NCI-H345 treated with DMSO at 0.1 percent for 48 hours (cell line): Measurements from ENCODE around the gene ACTR2.
A peak's percentile ranks its signal among the peaks of the same experiment; 100 is the strongest.
"Not testable (repeated sequence)": the region's sequence is repeated elsewhere in the genome, so short reads cannot be mapped to it uniquely, and the experiment has no call there.

Source experiments
- DNase-seq: peaks from one replicate; lab custom pipeline; 2025; ENCODE audit not compliant: unreplicated experiment; lab: John Stamatoyannopoulos, UW

Gene ACTR2

GRCh38 chr2:65227456-65228262 is at the start of gene ACTR2:
ACTR2 (plus strand) TSS chr2:65227831; CDS start chr2:65227910, 79 bp downstream.
- DNase-seq, result peak; percentile 80

- DNase-seq, result no peak
These were observed 45.1 kb upstream of the ACTR2 start for GRCh38 chr2:65182570-65182969.

GRCh38 chr2:65183406-65183805 is 44.2 kb upstream of the ACTR2 start:
- not testable (repeated sequence) for DNase-seq

- no peak for DNase-seq
These were observed 42.6 kb upstream of the ACTR2 start for GRCh38 chr2:65185012-65185411.

GRCh38 chr2:65186093-65186868 is 41.4 kb upstream of the ACTR2 start:
- DNase-seq, result no peak

- DNase-seq, result no peak
These were observed 40.5 kb upstream of the ACTR2 start for GRCh38 chr2:65186872-65187851.

- DNase-seq, result no peak
These were observed 34.2 kb upstream of the ACTR2 start for GRCh38 chr2:65193446-65193845.

DNA sequence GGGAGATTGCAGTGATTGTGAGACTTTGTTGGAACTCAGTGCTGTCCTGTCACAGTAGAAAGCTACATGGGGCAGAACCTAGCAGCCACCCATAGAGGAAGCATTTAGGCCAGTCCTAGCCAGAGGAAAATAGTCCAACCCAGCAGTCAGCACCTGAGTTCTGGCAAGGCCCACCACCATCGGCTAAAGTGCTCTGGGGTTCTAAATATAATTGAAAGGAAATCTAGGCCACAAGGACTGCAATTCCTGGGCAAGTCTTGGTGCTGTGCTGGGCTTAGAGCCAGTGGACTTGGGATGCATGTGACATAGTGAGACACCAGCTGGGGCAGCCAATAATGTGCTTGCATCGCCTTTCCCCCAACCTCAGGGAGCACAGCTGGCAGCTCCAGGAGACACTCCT is 28.9 kb upstream of the ACTR2 start:
- DNase-seq, result no peak

GRCh38 chr2:65199166-65199565 is 28.5 kb upstream of the ACTR2 start:
- no peak for DNase-seq

DNA sequence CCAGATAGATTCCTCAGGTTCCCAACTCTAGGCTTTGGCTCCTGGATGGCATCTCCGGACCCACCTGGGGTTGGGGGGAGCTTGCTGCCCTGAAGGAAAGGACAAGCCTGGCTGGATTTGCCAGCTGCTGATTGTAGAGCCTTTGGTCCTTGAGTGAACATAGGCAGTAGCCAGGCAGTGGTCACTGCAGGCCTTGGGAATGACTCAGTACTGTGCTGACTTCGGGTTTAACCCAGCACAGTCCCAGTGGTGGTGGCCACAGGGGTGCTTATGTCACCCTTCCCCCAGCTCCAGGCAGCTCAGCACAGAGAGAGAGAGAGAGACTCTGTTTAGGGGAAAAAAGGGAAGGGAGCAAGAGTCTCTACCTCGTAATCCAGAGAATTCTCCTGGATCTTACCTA is 27.7 kb upstream of the ACTR2 start:
- no peak for DNase-seq

DNA sequence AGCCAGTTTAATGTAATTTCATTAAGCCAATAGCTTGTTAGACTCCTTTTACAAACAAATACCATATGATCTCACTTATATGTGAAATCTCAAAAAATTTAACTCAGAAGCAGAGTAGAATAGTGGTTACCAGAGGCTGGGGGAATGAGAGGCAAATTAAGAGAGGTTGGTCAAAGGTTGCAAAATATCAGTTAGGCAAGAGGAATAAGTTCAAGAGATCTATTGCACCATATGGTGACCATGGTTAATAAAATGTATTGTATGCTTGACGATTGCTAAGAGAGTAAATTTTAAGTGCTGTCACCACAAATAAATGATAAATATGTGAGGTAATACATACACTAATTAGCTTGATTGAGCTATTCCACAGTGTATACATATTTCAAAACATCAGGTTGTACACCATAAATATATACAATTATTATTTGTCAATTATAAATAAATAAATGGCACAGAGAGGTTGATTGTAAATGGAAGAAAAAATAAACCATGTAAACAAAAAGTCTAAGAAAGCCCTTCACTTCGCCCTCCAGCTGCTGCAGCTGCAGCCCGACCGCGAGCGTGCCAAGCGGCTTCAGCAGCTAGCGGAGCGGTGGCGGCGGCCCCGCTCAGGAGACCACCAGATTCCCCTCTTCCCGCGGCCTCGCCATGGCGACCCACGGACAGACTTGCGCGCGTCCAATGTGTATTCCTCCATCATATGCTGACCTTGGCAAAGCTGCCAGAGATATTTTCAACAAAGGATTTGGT is 23.0 kb upstream of the ACTR2 start:
- DNase-seq, result no peak

- DNase-seq, result no peak
These were observed 15.5 kb upstream of the ACTR2 start for GRCh38 chr2:65212115-65212514.

- DNase-seq, result no peak
These were observed 15.0 kb upstream of the ACTR2 start for GRCh38 chr2:65212619-65213018.

DNA sequence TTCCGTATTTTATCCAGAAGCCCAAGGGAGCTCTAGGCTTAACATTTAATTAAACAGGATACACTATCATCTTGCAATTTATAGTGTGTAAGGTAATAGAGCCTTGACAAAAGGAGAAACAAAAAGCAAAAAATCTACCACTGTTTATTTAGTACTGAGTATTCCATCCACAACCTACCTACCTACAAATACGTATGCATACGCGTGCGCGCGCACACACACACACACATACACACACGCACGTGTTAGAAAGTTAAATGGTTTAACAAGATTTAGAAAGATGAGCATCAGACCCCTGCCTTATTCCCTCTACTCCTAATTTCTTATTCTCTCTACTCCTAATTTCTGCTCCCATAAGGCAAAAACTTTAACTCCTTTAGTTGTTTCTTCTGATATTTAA is 14.6 kb upstream of the ACTR2 start:
- no peak for DNase-seq

DNA sequence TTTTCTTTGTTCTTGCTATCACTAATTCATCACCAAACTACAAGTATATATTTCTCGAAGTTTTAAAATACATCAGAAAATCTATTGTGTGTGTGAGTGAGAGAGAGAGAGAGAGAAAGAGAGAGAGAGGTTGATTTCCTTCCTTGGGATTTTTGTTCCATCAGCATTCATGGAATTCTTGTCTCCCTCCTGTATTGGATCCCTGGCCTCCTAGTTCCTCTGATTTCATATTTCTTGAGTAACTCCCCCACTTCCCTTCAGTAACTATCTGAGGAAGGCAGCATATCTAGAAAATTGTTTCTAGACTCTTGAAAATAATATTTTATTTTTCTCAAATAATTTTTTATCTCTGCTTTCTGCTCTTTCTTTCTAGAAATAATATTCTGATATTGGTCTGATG is 13.3 kb upstream of the ACTR2 start:
- DNase-seq, result no peak

GRCh38 chr2:65214843-65215242 is 12.8 kb upstream of the ACTR2 start:
- no peak for DNase-seq

DNA sequence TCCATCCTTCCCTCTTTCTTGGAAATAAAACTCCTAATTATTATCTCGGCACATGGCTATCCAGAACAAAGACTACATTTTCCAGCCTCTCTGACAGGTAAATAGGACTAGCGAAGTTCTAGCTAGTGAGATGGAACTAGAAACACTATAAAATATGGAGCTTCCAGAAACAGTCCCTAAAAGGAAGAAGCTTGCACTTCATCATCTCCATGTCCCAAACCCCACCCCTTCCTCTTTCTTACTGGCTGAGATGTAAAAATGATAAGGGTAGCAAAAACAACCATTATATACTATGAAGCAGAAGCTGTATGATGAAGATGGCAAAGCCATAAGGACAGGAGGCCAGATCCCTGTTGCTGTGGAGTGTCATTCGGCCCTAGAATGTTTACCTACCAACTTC is 11.7 kb upstream of the ACTR2 start:
- no peak for DNase-seq

DNA sequence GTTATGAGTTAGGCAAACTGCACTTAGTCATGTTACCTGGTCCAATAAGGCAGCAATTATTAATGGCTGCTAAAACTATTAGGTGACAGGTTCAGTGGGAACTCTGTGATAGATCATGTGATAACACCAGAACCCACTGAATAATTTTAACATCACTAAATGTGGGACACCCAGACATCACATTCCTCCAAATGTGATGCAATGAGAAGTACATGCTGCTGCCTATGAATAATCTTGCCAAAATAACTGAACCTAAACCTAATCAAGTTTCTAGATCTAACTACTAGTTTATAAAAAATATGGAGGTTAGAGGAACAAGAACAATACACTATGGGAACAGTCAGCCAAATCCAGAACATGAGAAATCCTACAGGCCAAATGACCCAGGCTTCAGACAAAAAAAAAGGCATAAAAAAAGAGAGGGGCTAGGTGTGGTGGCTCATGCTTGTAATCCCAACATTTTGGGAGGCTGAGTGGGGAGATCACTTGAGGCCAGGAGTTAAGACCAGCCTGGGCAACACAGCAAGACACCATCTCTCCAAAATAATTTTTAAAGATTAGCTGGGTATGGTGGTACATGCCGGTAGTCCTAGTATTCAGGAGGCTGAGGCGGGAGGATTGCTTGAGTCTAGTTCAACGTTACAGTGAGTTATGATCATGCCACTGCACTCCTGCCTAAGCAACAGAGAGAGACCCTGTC is 7.0 kb upstream of the ACTR2 start:
- DNase-seq, result no peak

DNA sequence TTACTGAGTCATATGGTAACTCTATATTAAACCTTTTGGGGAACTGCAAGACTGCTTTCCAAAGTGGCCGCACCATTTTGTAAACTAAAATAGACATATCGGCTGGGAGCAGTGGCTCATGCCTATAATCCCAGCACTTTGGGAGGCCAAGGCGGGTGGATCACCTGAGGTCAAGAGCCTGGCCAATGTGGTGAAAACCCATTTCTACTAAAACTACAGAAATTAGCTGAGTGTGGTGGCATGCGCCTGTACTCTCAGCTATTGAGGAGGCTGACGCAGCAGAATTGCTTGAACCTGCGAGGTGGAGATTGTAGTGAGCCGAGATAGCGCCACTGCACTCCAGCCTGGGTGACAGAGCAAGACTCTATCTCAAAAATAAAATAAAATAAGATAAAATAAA is 6.4 kb upstream of the ACTR2 start:
- not testable (repeated sequence) for DNase-seq

- DNase-seq, result peak; percentile 13
These were observed 593 bp upstream of the ACTR2 start for GRCh38 chr2:65227020-65227455.
